ENCODE results near the gene PGLYRP3.

DNA sequence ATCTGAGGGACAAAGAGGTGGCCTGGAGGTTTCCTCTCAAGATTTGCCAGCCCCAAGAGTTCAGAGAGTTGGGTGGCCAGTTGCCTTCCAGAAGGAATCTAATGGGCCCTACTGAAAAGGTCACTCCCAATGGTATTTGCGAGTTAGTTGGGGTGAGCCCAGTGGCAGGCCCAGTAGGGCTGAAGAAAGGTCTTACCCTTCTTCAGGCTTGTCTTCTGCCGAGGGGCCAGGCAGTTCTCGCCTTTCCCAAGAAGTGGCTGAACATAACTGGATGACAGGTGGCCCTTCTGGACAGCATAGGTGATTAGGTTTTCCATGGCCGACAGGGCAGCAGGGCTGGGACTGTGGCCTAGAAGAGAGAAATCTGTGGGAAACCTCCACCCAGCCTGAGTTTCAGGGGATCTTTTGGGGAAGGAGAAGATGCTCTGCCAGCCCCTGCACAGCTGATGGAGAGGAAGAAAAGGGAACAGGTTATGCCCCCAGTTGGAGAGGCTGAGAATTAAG lies 28.7 kb upstream of the PGLYRP3 start:
- TF ChIP-seq POLR2A (IDR thresholded peaks at IDR 0.05; ENCODE audit: control extremely low read depth in 1 of 2, low read depth in 2 of 2, low read length in 2 of 2) = no peak
- TF ChIP-seq EP300 (IDR thresholded peaks at IDR 0.05; ENCODE audit: borderline replicate concordance in 1 of 2, low read depth in 2 of 2, low read length in 2 of 2) = no peak
- no peak for TF ChIP-seq JUN (IDR thresholded peaks at IDR 0.05; ENCODE audit: low read depth, low read length)
- TF ChIP-seq, protein P1, sequence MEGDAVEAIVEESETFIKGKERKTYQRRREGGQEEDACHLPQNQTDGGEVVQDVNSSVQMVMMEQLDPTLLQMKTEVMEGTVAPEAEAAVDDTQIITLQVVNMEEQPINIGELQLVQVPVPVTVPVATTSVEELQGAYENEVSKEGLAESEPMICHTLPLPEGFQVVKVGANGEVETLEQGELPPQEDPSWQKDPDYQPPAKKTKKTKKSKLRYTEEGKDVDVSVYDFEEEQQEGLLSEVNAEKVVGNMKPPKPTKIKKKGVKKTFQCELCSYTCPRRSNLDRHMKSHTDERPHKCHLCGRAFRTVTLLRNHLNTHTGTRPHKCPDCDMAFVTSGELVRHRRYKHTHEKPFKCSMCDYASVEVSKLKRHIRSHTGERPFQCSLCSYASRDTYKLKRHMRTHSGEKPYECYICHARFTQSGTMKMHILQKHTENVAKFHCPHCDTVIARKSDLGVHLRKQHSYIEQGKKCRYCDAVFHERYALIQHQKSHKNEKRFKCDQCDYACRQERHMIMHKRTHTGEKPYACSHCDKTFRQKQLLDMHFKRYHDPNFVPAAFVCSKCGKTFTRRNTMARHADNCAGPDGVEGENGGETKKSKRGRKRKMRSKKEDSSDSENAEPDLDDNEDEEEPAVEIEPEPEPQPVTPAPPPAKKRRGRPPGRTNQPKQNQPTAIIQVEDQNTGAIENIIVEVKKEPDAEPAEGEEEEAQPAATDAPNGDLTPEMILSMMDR (IDR thresholded peaks at IDR 0.05; ENCODE audit: control extremely low read depth in 1 of 3, insufficient read depth in 1 of 3, low read depth in 1 of 3, low read length in 3 of 3) = no peak
- no peak for TF ChIP-seq TAF1 (IDR thresholded peaks at IDR 0.05; ENCODE audit: low read depth, low read length)
- no peak for TF ChIP-seq EGR1 (IDR thresholded peaks at IDR 0.05; ENCODE audit: borderline replicate concordance, low read depth, low read length)
- no peak for TF ChIP-seq KDM1A (IDR thresholded peaks at IDR 0.05; ENCODE audit: borderline replicate concordance, low read length)
- TF ChIP-seq POLR2AphosphoS5 (IDR thresholded peaks at IDR 0.05; ENCODE audit: low read depth, low read length) = no peak
- TF ChIP-seq KDM5A (IDR thresholded peaks at IDR 0.05; ENCODE audit: low read length) = no peak
- no peak for TF ChIP-seq SUZ12 (IDR thresholded peaks at IDR 0.05; ENCODE audit: low read length)

Data from H1 (cell line).